HuH-7.5 (cell line): ENCODE results near the gene ENOX1.

Experiments used
- DNase-seq: peaks from one replicate; pipeline ENCODE4 v3.0.0; 2011; ENCODE audit warnings: low spot score

Gene ENOX1

DNA sequence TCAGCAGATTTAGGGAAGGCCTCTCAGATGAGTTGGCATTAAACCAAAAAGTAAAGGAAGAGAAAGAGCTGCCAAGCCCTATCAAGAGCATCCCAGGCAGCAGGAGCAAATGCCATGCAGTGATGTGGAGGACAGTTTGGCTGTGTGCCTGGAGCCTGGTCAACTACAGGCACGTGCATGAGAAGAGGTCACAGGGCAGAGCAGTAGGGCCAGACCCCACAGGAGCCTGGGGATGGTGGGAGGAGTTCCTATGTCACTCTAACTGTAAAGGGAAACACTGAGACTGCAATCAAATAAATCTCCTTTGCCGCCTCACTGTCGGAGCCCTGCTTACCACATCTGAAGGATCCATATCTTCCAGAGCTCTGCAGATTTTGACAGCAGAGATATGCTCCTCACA is 240.5 kb downstream of the ENOX1 start:
- DNase-seq: no peak

DNA sequence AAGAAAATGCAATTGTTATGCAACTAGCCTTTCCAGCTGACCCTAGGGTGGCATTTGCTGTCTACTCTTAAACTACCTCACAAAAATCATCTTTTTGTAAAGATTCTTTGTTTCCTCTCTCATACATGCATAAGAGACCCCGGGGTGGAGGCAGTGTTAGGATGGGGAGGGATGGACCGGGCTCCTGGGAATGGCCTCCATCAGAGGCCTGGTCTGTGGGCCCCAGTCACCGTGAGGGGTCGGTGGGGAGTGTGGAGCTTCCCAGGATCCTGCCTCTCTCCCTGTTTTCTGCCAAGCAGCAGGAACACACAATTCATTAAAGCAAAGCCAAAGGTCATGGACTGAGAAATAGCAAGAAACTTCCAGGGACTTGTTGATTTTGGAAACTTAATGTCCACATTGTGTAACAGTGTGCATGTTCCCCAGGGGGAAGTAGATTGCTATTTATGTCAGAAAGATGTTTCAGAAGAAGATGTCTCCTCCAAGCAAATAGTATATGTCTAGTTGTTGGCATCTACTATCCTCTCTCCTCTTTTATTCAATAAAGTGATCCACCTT is 241.4 kb downstream of the ENOX1 start:
- no peak for DNase-seq

DNA sequence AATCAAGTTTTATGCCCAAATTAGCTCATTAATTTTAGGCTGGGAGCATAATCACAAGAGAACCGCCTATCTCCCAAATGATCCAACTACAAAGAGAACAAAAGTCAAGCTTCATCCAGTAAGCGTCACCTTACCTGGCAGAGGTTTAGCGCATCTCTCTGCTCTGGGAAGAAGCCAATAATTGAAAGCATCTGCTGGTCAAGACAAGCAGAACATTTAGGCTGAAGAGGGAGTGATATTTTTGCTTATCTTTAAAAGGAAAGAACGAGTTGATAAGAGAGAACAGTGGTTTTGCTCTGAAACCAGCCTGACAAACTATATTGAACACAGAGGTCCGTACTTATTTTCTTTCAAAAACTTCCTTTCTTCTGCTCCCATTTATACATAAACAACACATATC is 242.1 kb downstream of the ENOX1 start:
- no peak for DNase-seq

DNA sequence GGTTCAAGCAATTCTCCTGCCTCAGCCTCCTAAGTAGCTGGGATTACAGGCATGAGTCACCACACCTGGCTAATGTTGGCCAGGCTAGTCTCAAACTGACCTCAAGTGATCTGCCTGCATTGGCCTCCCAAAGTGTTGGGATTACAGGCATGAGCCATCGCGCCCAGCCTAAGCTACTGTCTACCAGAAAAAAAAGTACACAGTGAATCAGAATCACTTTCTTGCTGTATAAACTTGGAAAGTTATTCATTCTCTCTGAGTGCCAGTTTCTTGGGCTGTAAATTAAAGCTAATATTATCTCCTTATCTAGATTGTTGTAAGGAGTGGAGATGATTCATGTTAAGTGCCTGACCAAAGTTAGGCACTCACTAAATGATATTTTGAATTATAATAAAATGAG is 242.8 kb downstream of the ENOX1 start:
- no peak for DNase-seq

DNA sequence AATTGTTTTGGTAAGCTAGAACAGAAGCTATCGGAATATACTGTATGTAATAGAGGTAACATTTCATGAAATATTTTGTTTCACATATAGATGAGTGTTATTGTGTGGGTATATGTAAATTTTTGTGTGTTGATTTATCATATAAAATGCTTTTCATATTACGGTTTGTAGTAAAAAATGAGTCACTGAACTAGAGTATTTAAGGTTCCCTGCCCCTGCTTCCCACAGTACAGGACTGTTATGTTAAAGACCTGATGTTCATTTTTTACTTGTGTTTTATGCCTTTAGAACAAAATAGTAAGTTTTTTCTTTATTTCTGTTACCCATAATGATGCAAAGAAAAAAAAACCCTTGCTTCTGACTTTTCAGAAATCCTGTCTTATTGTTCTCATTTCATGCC is 243.4 kb downstream of the ENOX1 start:
- DNase-seq: no peak

- DNase-seq: no peak
These were observed 249.6 kb downstream of the ENOX1 start for GRCh38 chr13:43537124-43537523.

- no peak for DNase-seq
These were observed 257.0 kb downstream of the ENOX1 start for GRCh38 chr13:43529796-43530195.

- no peak for DNase-seq
These were observed 257.8 kb downstream of the ENOX1 start for GRCh38 chr13:43528992-43529391.

DNA sequence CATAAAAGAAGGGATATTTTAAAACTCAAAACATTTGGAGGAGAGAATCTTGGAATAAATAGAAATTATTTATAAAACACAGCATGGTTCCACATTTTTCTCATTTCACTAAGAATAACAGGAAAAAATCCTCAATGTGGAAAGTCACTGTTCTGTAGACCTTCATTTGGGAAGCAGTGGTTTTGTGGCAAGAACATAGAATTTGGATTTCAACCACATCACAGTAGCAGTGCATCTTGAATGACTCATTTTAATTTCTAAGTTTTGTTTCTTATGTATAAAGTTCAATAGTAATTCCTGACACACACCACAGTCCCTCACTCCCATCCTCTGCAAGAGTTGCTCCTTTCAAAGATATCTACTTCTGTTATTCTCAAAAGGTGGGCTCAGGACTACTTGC is 264.0 kb downstream of the ENOX1 start:
- no peak for DNase-seq

DNA sequence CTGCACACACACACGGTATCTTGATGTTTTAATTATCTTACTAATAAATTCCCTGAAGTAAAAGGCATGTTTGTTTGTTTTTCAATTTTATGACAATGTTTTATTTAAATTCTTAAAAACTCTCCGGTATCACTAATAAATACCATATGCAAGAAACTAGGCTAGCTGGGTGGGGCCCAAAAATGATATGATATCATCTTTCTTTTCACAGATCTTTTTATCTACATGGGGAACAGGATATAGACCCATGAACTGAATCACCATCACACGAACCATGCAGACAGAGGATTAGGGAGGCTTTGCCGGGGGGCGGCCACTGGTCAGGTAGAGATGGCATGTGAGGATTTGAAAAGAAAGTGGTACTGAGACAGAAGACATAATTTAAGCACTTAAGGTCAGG is 266.4 kb downstream of the ENOX1 start:
- DNase-seq: no peak

- no peak for DNase-seq
These were observed 267.9 kb downstream of the ENOX1 start for GRCh38 chr13:43518833-43519232.

DNA sequence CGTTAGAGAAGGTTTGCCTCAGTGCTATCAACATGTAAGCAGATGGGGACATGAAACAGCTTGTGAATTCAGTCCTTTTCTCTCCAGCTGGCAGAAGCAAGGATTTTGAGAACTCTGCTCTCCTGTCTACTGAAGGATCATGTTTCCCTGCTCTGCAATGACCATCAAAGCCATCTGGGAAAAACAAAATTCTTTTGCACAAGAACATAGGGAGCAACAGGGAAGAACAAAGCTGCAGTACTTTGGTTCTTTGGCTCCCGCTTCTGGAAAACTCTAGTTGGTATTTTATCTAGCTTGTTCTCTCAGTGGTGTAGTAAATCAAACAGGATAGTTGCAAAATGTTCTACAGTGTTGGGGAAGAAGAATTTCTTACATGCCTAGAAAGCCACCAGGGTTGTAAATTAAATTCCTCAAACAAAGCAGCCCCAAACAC is 270.4 kb downstream of the ENOX1 start:
- DNase-seq: no peak

GRCh38 chr13:43515531-43515930 is 271.2 kb downstream of the ENOX1 start:
- no peak for DNase-seq

DNA sequence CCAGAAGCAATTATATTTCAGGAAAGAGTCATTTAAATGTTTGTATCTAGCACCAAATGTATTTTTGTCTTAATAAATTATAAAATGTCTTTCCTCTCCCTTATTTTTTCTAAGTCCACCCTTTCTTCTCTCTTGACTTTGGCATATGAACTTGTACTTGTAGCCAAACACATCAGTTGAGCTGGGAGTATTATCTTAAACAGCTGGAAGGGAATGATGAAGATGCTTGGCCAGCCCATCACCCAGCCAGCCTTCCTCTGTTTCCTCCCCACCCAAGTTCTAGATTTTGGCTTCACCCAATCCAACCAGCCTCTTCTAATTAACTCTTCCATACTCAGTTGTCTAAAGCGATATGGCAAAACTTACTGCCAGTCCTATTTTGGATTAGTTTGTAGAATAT is 272.5 kb downstream of the ENOX1 start:
- no peak for DNase-seq

- DNase-seq: no peak
These were observed 274.6 kb downstream of the ENOX1 start for GRCh38 chr13:43512221-43512620.

DNA sequence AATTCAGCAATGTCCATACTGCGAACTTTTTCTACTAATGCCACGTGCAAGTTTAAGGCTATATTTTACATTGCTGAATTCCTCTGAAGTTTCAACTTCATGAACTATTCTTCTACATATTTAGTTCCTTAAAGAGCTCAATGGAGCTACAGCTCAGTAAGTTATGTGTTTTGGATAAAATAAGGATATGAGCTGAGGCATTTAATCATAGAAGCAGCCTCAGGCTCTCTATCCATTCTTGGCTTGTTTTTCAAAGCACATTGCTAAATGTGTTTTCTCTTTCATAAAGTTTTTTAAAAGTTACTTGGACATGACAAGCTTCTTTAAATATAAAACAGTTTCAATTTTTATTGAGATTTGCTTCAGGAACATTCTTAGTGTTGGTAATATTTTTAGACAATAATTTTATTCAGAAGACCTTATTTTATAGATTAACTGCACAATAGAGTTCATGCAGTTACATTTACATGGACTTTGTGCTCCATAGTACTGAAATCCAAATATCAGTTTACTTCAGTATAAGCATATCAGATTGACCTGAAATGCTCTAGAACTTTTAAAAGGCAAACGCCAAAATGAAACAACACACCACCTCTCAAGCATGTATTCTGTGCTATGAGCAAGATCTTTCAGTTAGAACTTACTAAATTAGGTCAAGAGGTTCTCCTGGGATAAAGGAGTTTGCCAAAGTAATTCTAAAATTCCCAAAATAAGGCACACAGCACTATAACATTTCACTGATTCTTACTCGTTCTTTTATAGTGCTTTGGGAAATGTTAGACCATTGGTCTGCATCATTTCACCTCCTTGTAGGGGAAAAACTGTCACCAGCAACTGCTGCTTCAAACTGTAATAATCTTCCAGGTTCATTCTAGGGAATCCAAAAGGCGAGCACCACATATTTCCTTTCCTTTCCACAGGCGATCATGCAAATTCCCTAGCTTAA is 275.5 kb downstream of the ENOX1 start:
- no peak for DNase-seq

- DNase-seq: no peak
These were observed 291.0 kb downstream of the ENOX1 start for GRCh38 chr13:43495732-43496131.

DNA sequence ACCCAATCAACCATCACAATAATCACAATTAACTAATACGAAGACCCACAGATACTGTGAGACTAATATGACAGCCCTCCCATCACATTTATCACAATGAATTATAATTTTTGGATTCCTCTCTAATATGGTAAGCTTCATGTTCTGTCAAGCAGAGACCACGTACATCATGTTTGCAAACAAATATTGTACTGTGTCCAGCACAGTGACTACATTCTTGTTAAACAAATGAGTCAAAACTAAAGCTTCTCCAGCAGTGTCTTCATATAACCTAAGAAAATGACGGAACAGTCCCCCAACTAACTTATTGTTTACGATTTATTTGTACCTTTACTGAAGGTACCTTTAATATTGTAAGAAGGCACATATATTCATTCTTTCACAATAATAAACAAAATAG is 292.6 kb downstream of the ENOX1 start:
- DNase-seq: no peak

DNA sequence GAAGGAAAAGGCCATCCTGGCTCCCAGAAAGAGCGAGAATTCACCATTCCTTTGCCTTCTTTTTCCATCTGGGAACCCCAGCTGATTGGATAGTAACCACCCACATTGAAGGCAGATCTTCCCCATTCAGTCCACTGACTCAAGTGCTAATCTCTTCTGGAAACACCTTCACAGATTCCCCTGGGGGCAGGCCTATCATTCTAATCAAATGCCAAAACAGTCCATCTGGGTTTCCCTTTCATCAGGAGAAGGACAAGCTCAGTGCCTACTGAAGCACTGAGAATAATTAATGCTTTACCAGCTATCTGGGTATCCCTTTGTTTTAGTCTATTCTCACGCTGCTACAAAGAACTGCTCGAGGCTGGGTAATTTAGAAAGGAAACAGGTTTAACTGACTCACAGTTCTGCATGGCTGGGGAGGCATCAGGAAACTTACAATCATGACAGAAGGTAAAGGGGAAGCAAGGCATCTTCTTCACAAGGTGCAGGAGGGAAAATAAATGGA is 293.2 kb downstream of the ENOX1 start:
- DNase-seq: no peak

- no peak for DNase-seq
These were observed 294.0 kb downstream of the ENOX1 start for GRCh38 chr13:43492745-43493144.

DNA sequence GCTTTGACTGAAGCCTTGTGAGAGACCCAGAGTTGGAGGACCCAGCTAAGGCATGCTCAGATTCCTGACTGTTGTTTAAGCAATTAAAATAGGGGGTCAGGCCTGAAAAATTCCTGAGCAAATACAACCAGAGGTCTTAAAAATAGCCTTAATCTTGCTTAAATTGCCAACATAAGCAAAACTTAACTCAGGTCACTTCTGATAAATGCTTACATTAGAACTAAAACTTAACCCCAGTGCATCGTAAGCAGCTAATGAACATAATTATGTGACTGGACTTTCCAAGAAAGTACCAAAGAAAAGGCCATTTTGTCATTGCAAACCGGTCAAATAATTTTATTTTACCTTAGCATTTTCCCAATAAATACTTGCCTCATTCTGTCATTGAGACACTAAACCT is 294.5 kb downstream of the ENOX1 start:
- DNase-seq: no peak

DNA sequence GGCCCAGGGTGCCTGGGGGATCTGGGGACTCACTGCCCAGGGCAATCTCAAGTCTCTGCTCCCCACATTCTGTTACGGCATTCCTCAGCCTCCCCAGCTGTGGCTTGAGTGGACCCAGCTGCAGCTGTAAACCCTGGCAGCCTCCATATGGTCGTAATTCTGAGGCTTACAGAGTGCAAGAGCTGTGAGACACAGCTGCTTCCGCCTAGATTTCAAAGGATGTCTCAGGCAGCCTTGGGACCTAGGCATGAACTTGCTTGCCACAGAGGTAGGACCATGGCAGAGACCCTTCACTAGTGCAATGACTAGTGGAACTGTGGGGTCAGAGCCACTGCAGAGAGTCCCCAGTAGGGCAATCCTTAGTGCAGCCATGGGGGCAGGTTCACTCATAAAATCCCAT is 297.5 kb downstream of the ENOX1 start:
- DNase-seq: no peak

- no peak for DNase-seq
These were observed 298.9 kb downstream of the ENOX1 start for GRCh38 chr13:43487885-43488284.

DNA sequence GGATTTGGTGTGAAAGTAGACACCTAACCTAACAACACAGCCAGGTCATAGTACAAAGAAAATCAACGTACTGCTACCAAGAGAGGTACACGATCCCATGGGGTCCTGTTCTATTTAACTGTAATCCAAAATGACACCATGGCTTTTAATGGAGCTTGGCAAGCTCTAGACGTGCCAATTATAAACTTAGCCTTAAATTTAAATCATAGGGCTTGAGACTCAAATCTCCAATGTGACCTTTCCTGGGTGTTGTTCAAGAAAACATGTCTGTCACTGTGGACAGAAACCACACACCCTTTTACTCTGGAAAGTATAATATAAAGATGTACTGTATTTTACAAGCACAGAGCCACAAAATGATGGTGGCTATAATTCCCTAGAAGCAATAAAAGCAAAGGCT is 299.3 kb downstream of the ENOX1 start:
- no peak for DNase-seq
